ENCODE measurements around the gene CFAP54.

DNA sequence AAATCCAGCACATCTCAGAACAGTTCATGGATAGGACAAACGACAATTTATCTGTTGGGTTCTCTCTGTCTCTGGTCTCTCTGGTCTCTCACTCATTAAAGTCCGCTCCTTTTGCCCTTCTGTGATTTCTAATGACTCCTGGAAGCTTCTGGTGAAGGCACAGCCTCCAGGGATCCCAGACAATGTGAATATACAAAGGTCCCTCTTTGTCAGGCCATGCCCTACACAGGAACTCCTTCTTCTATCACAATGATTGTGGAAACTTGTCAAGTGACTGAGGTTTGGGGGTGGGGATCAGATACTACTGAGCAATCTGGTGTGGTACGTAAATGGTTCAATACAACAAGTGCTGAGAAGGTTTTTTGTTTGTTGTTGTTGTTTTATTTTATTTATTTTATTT is 46.5 kb upstream of the CFAP54 start:
- TF ChIP-seq, protein P1, sequence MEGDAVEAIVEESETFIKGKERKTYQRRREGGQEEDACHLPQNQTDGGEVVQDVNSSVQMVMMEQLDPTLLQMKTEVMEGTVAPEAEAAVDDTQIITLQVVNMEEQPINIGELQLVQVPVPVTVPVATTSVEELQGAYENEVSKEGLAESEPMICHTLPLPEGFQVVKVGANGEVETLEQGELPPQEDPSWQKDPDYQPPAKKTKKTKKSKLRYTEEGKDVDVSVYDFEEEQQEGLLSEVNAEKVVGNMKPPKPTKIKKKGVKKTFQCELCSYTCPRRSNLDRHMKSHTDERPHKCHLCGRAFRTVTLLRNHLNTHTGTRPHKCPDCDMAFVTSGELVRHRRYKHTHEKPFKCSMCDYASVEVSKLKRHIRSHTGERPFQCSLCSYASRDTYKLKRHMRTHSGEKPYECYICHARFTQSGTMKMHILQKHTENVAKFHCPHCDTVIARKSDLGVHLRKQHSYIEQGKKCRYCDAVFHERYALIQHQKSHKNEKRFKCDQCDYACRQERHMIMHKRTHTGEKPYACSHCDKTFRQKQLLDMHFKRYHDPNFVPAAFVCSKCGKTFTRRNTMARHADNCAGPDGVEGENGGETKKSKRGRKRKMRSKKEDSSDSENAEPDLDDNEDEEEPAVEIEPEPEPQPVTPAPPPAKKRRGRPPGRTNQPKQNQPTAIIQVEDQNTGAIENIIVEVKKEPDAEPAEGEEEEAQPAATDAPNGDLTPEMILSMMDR (IDR thresholded peaks at IDR 0.05): no peak
- TF ChIP-seq, protein P2, sequence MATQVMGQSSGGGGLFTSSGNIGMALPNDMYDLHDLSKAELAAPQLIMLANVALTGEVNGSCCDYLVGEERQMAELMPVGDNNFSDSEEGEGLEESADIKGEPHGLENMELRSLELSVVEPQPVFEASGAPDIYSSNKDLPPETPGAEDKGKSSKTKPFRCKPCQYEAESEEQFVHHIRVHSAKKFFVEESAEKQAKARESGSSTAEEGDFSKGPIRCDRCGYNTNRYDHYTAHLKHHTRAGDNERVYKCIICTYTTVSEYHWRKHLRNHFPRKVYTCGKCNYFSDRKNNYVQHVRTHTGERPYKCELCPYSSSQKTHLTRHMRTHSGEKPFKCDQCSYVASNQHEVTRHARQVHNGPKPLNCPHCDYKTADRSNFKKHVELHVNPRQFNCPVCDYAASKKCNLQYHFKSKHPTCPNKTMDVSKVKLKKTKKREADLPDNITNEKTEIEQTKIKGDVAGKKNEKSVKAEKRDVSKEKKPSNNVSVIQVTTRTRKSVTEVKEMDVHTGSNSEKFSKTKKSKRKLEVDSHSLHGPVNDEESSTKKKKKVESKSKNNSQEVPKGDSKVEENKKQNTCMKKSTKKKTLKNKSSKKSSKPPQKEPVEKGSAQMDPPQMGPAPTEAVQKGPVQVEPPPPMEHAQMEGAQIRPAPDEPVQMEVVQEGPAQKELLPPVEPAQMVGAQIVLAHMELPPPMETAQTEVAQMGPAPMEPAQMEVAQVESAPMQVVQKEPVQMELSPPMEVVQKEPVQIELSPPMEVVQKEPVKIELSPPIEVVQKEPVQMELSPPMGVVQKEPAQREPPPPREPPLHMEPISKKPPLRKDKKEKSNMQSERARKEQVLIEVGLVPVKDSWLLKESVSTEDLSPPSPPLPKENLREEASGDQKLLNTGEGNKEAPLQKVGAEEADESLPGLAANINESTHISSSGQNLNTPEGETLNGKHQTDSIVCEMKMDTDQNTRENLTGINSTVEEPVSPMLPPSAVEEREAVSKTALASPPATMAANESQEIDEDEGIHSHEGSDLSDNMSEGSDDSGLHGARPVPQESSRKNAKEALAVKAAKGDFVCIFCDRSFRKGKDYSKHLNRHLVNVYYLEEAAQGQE (IDR thresholded peaks at IDR 0.05; ENCODE audit: insufficient read depth in 1 of 2, low read depth in 2 of 2, low read length in 1 of 2): no peak
